ENCODE results near the gene CCL24.

GRCh38 chr7:75850235-75850634 lies 36.6 kb upstream of the CCL24 start:
- TF ChIP-seq, protein P1, sequence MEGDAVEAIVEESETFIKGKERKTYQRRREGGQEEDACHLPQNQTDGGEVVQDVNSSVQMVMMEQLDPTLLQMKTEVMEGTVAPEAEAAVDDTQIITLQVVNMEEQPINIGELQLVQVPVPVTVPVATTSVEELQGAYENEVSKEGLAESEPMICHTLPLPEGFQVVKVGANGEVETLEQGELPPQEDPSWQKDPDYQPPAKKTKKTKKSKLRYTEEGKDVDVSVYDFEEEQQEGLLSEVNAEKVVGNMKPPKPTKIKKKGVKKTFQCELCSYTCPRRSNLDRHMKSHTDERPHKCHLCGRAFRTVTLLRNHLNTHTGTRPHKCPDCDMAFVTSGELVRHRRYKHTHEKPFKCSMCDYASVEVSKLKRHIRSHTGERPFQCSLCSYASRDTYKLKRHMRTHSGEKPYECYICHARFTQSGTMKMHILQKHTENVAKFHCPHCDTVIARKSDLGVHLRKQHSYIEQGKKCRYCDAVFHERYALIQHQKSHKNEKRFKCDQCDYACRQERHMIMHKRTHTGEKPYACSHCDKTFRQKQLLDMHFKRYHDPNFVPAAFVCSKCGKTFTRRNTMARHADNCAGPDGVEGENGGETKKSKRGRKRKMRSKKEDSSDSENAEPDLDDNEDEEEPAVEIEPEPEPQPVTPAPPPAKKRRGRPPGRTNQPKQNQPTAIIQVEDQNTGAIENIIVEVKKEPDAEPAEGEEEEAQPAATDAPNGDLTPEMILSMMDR (IDR thresholded peaks at IDR 0.05) = no peak
- no peak for TF ChIP-seq POLR2A (IDR thresholded peaks at IDR 0.05)

Measured in body of pancreas (tissue), 4 donors.